Superior temporal gyrus (tissue), 1 donor: ENCODE results near the gene C5AR1.
A peak's percentile ranks its signal among the peaks of the same experiment; 100 is the strongest.
"Not testable (repeated sequence)": the region's sequence is repeated elsewhere in the genome, so short reads cannot be mapped to it uniquely, and the experiment has no call there.

ENCODE experiments used
- DNase-seq: peaks from one replicate; pipeline ENCODE4 v3.0.0-alpha.2; 2016; ENCODE audit errors: extremely low spot score

Gene C5AR1

DNA sequence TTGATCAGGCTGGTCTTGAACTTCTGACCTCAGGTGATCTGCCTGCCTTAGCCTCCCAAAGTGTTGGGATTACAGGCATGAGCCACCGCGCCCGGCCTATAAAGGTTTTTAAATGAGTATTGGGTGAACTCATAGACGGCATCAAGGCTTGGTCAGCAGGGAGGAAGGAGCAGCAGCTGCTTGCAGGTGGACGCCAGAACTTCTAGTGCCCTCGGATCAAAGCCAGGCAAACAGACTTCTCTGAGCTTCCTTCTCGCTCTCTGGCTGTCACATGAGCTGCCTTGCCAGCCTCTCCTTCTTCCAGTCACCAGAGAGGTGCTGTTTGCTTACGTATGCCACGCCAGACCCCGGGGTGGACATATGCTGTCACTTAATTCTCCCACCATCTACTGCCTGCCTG is 55.8 kb downstream of the C5AR1 start:
- DNase-seq, result not testable (repeated sequence)

DNA sequence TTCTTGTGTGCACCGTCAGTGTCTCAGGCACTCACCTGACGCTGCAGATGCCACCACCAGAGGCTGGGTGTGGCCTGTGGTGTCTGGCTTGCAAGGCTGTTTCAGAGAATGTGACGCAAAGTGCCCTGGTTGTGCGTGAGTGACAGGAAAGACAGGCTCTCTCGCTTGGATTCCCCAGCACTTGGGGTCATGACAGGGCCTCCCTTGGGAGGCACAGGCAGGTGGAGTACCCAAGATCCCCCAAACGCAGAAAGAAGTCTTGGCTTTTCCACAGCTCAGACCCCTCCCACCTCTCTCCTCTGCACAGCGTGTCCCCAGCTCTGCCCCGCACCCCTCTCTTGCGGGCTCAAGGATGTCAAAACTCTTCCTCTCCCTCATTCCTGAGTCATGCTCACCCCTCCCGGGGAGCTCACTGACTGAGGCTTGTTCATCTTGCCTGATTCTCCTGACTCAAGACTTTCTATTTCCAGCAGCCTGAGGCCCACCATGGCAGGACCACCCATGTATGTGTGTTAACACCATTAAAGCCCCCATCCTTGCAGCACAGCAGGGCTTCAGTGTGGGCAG is 60.5 kb downstream of the C5AR1 start:
- peak; percentile 25 for DNase-seq

DNA sequence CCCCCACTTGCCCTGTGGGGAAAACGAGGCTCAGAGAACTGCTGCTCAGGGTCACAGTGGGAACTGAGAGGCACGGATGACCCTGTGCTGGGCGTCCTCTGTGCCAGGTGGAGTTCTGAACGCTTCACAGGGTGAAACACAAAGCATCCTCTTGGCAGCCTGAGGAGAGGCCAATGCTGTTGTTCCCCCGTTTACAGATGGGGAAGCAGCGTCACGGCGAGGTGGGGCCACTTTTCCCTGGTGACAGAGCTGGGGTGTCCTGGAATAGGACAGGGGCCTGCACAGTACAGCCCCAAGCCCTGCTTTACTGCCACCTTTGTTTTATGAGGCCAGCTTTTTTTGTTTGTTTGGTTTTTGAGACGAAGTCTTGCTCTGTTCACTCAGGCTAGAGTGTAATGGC is 61.6 kb downstream of the C5AR1 start:
- DNase-seq, result no peak
